Tongue (tissue), 2 donors: ENCODE data around the gene RFX8. TPM values are rescaled to one million over a fixed set of nuclear protein-coding genes. Genes with fewer than 3 reads are reported as not detected.
A peak's percentile ranks its signal among the peaks of the same experiment; 100 is the strongest.
"Not testable (repeated sequence)": the region's sequence is repeated elsewhere in the genome, so short reads cannot be mapped to it uniquely, and the experiment has no call there.

ENCODE experiments used
- DNase-seq: peaks from one replicate; pipeline ENCODE4 v3.0.0-alpha.2; 2015
- total RNA-seq: library from RNA; depleted of rRNA; stranded (reverse); fragments of >200 nt; gene quantifications from one replicate; pipeline ENCODE4 v1.2.3, GENCODE V29; 2014

The RFX8 gene
- total RNA-seq, 1 donor from 2014 or later, result 0.51 TPM

DNA sequence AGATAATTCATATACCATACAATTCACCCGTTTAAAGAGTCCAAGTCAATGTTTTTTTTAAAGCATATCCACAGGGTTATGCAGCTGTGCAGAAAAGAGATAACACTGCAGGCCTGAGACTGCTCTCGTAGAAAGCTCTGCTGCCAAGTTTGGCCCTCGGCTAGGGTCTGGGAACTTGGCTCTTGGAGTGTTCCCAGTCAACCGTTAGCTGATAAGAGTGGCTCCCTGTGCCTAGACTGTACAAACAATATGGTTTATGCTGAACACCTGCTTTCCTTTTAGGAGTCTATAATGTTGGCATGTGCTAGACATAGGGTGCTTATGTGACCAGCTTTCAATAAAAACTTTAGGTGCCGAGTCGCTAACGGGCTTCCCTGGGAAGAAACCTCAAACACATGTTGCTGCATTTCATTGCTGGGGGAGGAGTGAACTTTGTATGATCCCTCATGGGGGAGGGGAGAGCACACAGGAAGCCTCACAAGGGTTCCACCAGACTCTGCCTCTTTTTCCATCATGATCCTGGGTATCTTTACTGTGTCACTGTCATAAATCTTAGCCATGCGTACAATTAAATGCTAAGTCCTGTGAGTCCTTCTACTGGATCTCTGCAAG, 34.7 kb downstream of the RFX8 start:
- DNase-seq, result peak; percentile 60

DNA sequence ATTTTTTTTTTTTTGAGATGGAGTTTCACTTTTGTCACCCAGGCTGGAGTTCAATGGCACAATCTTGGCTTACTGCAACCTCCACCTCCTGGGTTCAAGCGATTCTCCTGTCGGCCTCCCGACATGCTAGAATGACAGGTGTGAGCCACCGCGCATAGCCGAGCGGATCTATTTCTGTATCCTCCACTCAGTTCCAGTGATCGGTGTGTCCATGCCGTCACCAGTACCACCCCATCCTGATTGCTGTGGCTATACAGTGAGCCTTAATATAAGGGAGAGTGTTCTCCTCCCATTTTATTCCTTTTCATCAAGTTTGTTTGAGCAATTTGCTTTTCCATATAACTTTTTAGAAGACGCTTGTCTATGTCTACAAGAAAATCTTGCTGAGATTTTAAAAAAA, 35.2 kb downstream of the RFX8 start:
- DNase-seq, result no peak

DNA sequence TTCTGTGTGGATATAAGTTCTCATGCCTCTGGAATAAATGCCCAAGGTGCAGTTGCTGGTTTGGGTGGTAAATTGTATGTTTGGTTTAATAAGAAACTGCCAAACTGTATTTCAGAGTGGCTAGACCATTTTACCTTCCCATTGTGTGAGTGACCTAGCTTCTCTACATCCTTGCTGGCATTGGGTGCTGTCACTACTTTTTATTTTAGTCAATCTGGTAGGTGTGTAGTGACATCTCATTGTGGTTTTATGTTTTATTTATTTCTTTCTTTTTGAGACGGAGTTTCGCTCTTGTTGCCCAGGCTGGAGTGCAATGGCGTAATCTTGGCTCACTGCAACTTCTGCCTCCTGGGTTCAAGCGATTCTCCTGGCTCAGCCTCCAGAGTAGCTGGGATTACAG, 36.4 kb downstream of the RFX8 start:
- DNase-seq, result not testable (repeated sequence)

DNA sequence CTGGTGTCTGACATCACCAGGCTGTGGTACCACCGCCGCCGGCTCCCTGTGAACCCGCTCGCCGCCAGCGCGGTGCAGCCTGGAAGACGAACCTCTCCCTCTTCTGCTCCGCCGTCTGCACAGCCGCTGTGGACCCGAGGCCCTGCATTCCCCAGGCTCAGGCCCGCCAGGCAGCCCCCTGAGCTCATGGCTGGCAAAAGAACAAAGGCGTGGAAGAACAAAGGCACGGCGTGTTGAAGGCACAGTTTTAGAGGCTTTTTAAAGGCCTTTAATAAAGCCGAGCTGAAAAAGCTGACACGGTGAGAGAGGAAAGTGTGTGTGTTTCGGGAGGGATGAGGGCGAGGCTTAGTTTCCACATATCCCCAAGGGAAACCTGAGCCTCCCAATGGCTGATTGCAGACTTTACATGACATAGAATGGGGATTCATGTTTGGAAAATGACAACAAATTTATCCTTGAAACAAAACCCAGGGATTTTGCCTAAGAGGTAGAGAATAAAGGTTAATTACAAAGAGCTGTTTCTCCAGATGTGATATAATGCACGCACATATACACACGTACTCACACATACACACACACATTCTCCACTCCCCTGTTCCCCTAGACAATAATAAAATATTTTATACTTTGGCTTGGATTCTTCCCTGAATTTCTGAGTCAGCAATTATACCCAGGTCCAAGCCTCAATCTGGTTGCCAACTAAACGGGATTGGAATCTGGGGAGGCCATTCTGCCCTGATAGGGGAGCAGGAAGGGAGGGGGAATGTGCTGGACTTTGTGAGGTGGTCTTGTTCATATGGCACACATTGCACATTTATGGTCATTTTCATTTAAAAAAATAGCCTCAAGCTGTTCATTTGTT, 39.7 kb downstream of the RFX8 start:
- peak; percentile 78 for DNase-seq

DNA sequence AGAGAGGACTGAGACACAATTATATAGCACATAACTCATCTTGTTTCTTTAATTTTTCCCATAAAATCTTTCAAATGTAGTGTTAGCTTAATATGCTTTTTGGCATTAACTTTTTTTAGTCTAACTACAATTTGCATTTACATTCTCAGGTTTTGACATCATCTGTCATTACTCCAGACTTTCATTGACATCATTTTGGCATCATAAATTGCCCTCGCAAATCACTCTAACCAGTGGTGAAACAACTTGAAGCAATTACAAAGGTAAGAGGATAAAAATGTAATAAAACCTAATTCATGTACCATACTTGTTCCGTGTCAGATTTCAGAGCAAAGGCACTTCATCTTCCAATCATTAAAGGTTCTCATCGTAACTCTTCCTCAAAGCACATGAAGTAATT, 41.4 kb downstream of the RFX8 start:
- DNase-seq, result peak; percentile 41

DNA sequence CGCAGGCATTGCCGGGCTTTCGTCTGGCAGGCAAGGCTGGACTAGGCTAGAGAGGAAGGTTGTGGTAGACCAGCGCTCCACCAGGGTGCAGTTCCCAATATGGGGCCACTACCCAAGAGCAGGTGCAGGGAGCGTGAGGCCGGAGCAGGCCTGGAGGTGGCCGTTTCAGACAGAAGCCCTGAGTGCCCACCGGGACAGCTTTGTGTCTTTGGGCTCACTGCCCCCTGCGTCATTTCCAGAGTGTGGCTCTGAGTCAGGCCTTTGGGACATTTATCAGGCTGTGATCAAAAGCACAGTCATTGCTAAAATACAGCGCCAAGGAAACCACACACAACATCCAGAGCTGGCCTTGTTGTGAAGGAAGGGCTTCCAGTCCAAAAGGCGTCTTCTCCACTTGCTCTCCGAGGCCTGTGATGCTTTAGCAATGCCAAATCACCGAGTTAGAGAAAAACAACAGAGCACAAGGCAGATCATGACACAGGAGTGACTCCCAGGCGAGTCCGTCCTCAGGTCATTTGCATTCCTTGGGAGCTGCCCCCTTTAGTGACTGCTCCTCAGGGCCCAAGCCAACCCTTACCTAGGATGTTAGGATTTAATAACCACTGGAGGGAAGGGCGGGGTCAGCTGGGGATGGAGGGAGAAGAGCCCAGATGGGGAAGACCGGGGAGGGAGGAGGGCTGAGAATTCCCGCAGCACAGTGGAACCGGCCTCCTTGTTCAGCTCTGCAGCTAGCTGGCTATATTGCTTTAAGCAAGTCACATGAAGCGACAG, 42.3 kb downstream of the RFX8 start:
- no peak for DNase-seq

DNA sequence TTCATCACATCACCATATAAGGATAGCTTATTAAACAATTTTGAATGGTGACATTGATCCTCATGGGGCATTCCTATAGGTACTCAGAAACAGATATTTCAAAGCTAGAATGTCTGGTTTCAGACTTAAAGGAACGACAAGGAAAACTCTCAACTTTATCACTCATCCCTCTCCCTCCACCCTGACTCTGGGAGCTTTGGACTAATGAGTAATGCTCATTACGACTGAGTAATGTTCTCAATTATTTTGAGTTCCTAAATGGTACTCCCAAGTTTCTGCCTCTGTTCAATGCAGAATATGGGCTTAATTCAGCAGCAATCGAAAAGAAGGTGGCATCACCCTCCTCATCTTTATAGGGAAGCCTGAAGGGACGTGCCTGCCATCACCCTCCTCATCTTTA, 43.4 kb downstream of the RFX8 start:
- no peak for DNase-seq

DNA sequence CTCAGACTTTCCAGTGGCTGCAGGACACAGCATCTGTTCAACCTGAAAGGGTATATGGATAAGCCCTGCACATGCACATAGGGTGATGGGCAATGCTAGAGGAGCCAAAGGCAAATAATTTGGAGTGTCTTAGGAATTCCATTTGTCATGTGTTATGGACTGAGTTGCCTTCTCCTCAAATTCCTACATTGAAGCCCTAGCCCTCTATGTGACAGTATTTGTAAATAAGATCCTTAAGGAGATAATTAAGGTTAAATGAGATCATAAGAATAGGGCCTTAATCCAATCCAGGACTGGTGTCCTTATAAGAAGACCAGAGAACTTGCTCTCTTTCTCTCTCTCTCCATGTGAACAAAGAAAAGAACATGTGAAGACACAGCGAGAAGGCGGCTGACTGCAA, 44.8 kb downstream of the RFX8 start:
- no peak for DNase-seq

DNA sequence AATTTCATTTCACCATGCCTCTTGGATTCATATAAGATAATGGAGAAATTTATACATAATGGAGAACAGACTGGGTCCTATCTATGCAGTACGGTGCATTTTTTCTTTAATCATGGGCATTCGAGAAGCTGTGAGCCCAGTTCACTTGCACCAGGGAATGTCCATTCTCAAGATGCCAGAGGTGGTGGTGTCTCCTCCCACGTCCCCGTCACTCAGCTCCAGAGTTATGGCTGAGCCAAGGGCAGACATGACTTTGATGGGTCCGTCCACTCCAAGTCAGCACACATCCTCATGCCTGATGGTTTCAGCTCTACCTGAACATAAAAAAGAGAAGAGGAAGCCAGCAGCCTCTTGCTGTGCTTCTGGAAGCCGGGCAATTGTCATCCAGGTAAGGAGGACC, 45.5 kb downstream of the RFX8 start:
- no peak for DNase-seq

DNA sequence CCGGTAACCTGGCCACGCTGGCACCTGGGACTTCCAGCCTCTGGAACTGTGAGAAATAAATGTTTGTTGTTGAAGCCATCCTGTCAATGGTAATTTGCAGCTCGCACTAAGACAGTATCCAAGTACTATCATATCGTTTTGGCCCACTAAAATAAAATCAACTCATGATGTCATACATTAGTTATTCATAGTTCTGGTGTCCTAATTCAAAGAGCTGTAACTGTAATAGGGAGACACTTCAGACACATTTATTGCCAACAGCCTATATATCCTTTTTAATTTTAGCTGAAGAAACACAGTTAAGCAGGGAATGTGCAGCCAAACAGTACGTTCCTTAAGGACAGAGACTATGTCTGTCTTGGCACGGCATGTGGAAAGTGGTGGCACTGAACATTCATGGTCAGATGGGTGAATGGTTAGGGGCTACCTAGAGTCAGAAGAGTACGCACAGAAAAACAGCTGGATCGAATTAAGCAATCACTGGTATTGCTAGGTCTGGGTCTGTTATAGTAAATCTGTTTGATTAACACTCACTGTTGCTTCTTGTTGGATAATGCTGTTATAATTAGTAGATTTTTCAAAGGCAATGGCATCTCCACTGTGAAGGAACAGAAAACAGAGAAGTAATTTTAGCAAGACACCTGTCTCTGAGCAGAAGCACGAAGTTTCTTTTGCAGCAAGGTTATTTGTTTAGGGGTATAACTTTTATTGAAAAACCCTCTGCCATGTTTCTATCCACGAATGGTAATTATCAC, 46.3 kb downstream of the RFX8 start:
- no peak for DNase-seq

DNA sequence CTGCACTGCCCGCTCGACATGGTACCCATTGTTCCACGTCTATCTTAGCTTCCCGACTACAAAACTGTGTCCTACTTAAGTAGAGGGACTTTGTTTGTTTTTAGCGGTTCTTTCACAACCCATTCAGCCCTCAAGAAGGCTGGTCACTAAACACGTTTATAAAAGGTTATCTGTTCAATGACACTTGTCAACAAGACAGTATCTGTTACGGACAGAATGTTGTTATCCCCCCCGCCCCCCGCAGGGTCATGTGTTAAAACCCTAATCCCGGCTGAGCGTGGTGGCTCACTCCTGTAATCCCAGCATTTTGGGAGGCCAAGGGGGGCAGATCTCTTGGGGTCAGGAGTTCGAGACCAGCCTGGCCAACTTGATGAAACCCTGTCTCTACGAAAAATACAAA, 47.2 kb downstream of the RFX8 start:
- DNase-seq, result no peak

DNA sequence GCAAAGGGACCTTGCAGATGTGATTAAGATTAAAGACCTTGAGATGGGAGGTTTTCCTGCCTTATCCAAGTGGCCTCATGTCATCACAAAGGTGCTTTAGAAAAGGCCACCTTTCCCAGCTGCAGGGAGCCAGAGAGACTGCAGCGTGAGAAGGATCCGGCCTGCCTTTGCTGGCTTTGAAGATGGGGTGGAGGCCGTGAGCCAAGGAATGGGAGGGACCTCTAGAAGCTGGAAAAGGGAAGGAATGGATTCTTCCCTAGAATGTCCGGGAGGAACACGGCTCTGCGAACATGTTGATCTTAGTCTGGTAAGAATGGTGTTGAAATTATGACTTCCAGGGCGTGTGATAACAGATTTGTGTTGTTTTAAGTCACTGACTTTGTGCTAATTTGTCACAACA, 47.7 kb downstream of the RFX8 start:
- DNase-seq, result no peak

DNA sequence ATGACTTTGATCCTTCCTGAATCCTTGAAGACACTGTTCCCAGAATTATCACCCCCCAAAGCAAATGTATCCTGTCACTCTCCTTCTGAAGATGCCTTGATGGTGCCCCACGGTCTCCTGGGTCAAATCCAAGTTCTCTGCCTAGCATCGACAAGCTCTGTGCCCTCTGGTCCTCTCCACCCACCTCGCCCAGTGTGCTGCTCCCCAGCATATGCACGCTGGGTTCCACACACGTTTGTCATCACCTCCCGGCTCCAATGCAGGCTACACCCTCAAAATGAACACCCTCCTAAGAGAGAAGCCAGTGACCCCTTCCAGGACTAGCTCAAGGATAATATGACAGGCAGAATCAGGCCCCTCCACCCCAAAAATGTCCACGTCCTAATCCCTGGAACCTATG, 48.1 kb downstream of the RFX8 start:
- no peak for DNase-seq

DNA sequence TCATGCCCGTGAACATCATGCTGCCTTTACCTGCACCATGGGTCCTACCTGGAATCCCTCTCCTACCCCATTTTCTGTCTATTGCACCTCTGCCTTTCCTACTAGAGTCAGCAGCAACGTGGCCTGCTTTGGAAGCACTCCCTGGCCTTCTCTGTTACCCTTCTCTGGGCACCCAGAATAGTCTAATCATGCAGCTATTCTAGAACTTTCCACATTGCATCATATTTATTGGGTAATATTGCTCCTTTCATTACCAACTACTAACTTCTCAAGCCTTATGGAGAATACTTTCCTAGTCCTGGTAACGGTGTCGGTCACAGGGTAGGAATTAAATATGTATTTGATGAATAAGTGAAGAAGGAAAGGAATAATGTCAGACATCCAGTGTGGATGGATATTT, 54.3 kb downstream of the RFX8 start:
- no peak for DNase-seq

DNA sequence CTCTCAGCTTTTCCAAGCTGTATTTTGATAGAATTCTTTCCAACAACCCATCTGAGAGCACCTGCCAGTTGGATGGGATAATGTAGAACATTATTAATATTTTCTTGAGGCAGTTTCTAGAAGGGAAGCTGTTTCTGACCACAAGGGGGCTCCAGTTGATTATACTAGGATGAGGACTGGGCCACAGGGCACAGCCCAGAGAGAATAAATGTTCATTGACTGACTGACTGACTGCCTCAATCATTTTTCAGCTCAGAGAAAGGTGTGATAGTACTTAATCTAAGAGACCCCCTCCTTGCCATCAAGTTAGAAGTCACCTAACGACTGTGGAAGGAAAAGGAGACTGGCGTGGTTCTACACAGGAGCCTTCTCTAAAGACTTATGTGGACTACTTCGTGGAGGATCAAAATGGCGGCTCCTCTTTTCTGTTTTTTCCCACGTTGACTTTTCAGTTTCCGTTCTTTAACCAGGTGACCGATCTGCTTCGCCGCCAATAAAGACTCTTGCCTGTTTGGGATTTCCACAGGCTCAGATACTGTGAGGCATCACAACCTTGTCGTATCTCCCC, 55.7 kb downstream of the RFX8 start:
- DNase-seq, result peak; percentile 86

DNA sequence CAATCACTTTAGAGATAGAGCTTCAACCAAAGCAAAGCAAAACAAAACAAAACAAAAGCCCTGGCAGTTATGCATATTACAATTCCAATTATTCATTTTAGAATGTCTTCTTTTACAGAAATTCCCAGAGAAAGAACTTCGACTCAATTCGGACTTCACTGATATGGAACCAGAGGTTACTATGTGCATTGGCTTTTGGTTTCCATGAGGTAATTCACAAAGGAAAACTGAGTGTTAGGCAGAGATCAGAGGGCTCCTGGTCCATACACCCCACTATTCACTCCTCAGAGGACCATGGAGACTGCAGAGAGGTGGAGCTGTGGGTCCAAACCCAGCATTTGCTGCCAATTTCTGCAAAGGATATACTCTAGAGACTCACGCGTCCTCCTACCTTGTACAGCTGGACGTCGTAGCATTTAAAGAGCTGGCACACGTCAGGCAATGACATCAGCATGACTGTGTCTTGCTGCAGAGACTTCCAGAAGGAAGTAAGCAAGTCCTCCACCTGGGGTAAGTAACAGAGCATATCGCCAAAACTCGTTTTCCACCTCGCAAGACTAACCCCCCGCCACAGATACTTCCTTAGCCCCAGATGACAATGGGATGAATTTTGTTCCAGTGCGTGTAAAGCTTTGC, 56.3 kb downstream of the RFX8 start:
- DNase-seq, result peak; percentile 56

DNA sequence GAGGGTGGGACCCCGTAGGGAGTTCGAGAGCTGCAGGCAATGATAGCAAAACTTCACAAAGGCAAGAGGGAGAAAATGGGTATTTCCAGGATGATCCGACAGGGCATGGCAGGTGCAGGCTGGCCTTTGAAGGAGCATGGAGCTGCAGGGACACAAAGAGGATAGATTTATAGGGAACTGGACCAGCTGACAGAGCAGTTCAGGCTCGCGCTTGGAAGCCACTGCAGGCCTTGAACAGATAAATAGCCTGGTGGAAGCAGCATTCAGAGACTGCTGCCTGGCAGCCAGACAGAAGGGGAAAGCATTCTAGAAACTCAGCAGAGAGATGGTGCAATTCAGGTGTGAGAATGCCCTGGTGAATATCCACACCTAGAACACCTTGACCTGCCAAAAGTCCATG, 58.3 kb downstream of the RFX8 start:
- no peak for DNase-seq

DNA sequence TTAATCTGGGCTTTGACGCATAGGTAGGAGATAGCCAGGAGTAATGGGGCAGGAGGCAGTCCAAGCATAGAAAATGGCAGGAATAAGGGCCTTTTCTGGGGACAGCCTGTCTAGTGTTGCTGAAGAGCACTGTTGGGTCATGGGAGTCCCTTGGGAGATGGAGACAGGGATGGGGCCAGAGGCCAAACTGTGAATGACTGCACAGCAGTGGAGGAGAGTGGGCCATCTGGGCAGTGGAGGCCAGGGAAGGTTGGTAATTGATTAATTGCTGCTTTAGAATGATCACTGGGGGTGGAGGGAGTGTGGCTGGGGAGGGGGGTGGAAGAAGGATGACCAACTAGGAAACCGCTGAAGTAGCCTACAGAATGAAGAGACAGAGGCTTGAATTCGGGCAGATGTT, 59.0 kb downstream of the RFX8 start:
- DNase-seq, result no peak

DNA sequence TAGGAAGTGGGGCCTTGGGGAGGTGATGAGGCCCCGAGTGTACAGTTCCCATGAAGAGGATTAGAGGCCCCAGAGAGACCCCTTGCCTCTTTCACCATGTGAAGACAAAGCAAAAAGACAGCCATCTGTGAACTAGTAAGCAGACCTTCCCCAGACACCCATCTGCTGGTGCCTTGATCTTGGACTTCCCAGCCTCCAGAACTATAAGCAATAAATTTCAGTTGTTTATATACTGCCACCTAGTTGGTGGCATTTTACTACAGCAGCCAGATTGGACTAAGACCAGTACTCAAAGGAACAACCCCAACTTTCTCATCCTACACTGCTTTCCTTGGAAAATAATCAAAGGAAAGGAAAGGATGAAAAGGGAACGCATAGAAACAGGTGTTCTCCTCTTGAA, 59.7 kb downstream of the RFX8 start:
- DNase-seq, result no peak

DNA sequence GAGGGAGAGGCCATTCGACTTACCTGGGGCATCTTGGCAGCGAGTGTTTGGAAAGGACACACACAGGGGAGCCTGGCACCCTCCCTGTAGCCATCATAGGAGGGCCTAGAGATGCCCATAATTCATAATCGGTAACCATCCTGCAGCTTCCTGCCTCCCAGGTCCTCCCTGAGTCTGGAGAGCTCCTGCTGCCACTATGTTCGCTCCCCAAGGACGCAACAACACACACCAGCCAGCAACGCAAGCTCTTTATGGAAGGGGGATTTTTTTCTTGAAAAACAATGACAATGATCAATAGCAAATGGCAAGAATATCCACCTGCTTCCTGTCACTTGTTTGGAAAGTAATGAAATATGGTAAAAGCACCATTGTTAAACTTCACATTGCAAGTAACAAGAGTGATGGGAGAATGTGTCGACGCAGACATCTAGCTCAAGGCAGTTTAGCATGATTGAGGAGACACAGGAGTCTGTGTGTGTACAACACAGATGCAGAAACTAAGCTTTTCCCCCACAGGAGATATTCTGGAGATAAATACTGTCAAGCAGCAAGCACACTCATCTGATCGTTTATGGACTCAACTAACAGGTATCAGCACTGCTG, 62.7 kb downstream of the RFX8 start:
- DNase-seq, result no peak

DNA sequence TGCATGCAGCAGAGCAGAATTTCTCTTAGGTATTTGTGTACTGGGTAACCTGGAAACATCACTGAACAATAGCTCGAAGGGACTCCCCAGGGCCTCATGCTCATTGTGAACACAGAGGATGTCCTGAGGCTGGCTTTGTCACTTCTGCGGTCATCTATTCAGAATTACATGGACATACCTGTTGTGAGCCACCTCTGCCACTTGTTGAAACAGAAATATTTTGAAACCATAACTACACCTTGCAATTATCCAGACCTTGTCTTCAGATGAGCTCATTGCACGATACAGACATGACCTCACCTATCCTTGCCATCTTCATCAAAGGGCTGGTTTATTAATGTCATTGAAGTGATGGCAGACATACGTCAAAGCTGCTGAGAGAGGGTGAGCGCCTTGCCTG, 64.2 kb downstream of the RFX8 start:
- DNase-seq, result peak; percentile 61
